Uterus (tissue), 2 donors: ENCODE measurements around the gene PRKN.

Source experiments
- POLR2A ChIP-seq, 2 donors: fragments of 450-650 bp; IDR thresholded peaks; one replicate each; pipeline ENCODE4 v1.6.1; 2016; ENCODE audit warnings: antibody characterized with exemption in 2 of 2, mild to moderate bottlenecking in 1 of 2, moderate library complexity in 1 of 2
- TF ChIP-seq, protein P1 (sequence below), 4 experiments: fragments of 200-600 bp in 2 of 4; fragments of 450-650 bp in 2 of 4; sonication (generic) in 2 of 4; IDR thresholded peaks; one replicate each; pipeline ENCODE4 v1.5.1; 2016 to 2019; ENCODE audit warnings: antibody characterized with exemption in 4 of 4, mild to moderate bottlenecking in 2 of 4, moderate library complexity in 1 of 4

DNA sequence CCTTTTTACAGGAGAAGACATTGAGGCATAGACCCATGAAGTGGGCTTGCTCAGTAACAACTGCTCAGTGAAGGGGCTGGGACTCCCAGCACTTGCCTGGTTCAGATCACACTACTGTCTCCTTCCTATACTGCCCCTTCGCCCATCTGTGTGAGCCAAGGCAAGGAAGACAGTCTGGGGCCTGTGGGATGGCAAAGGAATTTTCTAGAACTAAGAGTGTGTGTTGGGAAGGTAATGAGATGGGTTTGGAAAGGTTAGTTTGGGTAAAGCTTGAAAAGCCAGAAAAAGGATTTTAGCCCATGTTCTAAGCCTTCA is 1240.4 kb downstream of the PRKN start:
- TF ChIP-seq, protein P1, sequence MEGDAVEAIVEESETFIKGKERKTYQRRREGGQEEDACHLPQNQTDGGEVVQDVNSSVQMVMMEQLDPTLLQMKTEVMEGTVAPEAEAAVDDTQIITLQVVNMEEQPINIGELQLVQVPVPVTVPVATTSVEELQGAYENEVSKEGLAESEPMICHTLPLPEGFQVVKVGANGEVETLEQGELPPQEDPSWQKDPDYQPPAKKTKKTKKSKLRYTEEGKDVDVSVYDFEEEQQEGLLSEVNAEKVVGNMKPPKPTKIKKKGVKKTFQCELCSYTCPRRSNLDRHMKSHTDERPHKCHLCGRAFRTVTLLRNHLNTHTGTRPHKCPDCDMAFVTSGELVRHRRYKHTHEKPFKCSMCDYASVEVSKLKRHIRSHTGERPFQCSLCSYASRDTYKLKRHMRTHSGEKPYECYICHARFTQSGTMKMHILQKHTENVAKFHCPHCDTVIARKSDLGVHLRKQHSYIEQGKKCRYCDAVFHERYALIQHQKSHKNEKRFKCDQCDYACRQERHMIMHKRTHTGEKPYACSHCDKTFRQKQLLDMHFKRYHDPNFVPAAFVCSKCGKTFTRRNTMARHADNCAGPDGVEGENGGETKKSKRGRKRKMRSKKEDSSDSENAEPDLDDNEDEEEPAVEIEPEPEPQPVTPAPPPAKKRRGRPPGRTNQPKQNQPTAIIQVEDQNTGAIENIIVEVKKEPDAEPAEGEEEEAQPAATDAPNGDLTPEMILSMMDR (IDR thresholded peaks at IDR 0.05): no peak
- TF ChIP-seq POLR2A (IDR thresholded peaks at IDR 0.05): no peak
